Sigmoid colon (tissue), 3 donors: Measurements from ENCODE around the gene NPTX2.

Experiments used
- POLR2A ChIP-seq, 2 donors: fragments of 450-650 bp; IDR thresholded peaks; one replicate each; pipeline ENCODE4 v1.6.1; 2016; ENCODE audit warnings: antibody characterized with exemption in 2 of 2, mild to moderate bottlenecking in 2 of 2, moderate library complexity in 2 of 2
- TF ChIP-seq, protein P1 (sequence below), 4 experiments: fragments of 450-650 bp in 3 of 4; fragments of 200-600 bp in 1 of 4; IDR thresholded peaks; one replicate each; pipeline ENCODE4 v1.5.1; 2016 to 2019; ENCODE audit warnings: antibody characterized with exemption in 4 of 4, mild to moderate bottlenecking in 3 of 4, moderate library complexity in 2 of 4

DNA sequence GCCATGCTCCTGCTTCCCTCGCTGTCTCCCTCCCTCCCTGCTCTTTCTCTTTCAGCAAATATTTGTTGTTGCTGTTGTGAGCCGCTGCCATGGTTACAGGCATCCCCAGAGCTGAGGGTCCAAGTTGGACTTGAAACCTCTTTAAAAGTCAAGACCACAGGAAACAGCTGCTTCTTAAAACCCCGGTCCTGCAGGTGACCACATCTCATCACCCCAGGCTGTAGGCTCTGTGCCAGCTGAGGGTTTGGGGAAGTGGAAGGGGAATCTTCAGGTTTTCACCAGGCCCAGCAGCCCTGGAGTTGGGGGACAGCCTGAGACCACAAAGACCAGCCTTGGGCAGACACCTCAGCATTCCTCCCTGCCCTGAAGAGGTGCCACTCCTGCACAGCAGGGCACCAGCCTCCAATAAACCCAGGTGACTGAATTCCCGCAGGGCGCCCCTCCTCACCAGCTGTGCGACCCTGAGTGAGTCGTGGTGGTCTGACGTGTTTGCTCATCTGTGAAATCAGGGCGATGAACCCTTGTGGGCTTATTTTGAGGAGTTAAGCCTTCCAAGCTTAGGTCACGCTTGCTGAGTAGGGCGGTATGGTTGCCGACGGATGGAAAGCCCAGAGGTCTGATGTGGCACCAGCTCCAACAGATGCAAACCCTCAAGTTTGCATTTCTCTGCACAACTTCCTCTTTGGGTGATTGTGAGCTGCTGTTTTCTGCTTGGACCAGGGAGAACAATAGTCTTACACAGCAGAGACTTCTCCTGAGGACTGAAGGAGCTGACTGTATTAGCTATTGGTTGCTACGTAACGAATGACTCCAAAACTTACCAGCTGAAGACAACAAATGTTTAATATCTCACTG is 24.8 kb downstream of the NPTX2 start:
- TF ChIP-seq, protein P1, sequence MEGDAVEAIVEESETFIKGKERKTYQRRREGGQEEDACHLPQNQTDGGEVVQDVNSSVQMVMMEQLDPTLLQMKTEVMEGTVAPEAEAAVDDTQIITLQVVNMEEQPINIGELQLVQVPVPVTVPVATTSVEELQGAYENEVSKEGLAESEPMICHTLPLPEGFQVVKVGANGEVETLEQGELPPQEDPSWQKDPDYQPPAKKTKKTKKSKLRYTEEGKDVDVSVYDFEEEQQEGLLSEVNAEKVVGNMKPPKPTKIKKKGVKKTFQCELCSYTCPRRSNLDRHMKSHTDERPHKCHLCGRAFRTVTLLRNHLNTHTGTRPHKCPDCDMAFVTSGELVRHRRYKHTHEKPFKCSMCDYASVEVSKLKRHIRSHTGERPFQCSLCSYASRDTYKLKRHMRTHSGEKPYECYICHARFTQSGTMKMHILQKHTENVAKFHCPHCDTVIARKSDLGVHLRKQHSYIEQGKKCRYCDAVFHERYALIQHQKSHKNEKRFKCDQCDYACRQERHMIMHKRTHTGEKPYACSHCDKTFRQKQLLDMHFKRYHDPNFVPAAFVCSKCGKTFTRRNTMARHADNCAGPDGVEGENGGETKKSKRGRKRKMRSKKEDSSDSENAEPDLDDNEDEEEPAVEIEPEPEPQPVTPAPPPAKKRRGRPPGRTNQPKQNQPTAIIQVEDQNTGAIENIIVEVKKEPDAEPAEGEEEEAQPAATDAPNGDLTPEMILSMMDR (IDR thresholded peaks at IDR 0.05), result no peak
- no peak for TF ChIP-seq POLR2A (IDR thresholded peaks at IDR 0.05)
